CD4-positive, alpha-beta T cell treated with Interferon gamma for 1 hour (primary cell): Measurements from ENCODE around the gene ZNF396.
A peak's percentile ranks its signal among the peaks of the same experiment; 100 is the strongest.

Experiments
- DNase-seq: peaks from one replicate; pipeline ENCODE4 v3.0.0-alpha.2; 2020

Gene ZNF396

DNA sequence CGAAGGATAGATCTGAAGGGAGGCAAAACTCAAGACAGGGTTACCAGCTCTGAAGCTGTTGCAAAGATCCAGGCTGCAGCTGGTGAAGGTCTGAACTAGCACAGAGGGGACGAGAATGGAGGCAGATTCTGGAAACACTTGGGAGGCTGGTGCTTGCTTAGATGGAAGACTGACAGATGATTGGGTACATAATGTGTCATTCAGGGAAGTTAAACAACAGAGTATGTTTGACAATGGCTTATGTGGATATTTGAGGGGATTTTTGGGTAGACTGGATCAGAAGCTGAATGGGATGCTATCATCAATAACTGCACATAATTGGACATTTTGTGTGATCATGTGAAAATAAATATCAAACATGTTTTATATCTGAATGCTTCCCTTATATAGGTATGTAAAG lies 2.3 kb upstream of the ZNF396 start:
- no peak for DNase-seq

DNA sequence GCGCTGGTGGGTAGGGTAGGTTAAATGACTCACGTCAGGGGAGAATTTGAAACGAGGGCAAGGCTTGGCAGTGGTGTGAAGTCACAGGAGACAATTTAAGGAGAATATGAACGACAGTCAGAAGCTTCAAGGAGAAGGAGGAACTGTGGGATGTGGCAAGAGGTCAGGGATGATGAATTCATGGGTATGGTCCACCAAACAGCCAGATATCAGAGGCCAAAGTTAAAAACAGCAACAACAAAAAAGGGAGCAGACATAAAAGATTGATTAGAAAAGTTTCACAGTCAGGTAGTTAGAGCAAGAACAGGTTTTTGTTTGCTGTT lies 1.4 kb upstream of the ZNF396 start:
- DNase-seq: no peak

DNA sequence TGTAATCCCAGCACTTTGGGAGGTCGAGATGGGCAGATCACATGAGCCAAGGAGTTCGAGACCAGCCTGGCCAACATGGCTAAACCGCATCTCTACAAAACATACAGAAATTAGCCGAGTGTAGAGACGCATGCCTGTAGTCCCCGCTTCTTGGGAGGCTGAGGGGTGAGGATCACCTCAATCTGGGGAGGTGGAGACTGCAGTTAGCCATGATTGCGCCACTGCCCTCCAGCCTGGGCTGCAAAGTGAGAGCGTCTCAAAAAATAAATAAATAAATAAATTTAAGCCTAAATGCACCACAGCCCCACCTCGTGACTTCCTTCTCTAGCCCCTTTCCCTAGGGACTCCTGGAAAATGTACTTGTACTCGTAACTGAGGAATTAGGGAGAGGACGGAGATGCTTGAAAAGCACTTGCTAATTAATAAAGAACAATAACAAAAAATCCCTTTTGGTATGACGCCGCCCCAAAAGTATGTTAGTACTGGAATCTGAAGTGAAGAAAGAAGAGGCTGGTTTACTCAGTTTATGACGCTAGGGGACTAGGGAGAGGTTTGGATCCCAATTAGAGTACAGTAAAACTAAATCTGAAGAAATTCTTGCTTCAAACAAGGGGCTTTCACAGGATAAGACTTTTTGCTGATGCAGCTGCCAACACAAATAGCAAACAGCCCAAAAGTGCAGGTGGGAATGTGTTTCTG lies 887 bp upstream of the ZNF396 start:
- no peak for DNase-seq

DNA sequence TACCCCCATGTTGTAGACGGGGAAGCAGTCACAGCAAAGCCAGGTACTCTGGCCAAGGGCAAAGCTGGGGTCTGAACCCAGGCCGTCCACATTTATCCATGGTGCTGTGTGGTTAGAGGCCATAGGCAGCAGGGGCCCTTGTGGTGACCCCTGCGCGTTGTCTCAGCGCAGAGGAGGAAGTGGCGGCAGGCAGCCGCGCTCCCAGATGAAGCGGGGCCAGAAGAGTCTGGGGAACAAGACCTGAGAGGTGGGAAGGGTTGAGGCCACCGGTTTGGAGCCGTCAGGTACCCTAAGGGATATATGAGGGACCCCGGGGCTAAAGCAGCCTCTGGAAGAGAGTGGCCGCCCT lies 770 bp downstream of the ZNF396 start:
- peak; percentile 34 for DNase-seq

DNA sequence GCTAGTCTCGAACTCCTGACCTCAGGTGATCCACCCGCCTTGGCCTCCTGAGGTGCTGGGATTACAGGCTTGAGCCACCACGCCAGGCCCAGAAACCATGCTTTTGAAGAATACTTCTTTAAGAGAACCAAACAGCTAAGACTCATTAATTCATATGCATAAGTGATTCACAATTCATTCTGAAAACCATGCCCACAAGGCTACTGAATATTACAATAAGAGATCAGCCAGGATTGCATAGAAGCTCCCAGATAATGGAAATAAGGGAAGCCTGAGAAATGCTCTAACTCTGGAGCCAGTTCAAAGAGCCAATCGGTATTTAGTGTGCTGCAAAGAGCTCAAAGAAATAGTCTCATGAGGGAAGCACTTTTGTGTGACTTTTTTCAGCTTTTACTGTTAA lies 2.4 kb downstream of the ZNF396 start:
- DNase-seq: no peak

DNA sequence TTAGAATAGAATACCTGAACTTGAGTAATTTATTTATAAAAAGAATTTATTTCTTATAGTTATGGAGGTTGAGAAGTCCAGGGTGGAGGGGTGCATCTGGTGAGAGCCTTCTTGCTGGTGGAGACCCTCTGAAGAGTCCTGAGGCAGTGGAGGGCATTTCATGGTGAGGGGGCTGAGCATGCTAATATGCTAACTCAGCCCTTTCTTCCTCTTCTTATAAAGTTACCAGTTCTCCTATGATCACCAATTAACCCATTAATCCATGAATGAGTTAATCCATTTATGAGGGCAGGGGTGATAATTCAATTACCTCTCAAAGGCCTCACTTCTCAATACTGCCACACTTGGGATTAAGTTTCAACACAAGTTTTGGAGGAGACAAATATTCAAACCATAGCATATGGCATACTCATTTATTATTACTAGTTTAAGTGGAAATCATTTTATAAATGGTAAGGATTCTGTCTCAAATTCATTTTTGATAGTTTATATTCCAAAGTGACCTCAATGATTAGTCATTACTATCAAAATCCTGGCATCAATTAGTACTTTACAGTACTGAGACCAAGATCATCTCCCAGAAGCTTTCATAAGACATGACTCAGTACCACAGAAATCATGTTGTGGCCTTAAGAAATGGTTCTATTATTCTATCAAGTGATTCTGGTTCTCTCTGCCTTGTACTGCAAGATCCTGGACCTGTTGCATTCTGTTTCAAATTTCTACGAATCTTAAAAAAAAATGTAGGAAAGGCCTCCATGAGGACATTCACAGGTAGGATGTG lies 5.5 kb downstream of the ZNF396 start:
- no peak for DNase-seq

DNA sequence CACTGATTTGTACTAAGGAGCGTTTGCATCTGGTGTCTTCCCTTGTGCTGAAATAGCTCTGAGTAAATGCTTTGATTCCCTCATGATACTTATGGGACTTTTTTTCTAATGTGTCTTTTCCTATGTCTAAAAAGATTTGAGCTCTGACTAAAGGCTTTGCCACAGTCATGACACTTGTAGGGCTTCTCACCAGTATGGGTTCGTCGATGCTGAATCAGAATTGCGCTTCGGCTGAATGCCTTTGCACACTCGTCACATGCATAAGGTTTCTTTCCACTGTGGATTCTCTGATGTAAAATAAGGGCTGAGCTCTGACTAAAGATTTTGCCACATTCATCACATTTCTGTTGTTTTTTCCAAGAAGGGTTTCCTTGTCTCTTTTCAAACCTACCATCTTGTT lies 8.0 kb downstream of the ZNF396 start:
- DNase-seq: no peak

DNA sequence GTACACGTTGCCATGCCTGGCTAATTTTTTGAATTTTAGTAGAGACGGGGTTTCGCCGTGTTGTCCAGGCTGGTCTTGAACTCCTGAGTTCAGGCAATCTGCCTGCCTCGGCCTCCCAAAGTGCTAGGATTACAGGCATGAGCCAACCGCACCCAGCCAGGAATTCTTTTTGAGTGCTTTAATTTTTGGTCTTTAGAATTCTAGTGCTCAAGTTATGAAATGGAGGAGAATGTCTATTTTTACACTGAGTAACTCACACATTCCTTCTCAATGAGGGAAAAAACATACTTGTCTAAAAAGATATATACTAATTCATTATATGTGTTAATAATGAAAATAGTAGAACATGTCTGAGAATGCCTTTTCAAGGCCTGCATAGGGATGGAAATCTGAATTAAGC lies 8.5 kb downstream of the ZNF396 start:
- DNase-seq: no peak

DNA sequence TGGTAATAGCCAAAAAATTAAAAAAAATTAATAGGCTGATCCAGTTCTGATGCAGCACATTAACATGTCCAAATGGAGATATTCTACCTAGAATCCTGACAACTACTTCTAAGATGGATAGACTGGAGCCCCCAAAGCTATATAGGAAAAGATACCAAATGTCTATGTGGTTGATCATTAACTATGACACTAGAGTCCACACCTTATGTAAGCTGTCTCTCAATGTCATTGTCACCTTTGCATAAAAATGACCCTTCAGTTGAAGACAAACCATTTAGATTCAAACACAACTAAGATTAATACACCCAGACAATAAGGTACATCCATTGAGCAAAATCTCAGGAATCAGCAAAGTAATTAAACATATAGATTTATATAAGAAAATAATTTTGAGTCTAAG lies 14.6 kb downstream of the ZNF396 start:
- no peak for DNase-seq

DNA sequence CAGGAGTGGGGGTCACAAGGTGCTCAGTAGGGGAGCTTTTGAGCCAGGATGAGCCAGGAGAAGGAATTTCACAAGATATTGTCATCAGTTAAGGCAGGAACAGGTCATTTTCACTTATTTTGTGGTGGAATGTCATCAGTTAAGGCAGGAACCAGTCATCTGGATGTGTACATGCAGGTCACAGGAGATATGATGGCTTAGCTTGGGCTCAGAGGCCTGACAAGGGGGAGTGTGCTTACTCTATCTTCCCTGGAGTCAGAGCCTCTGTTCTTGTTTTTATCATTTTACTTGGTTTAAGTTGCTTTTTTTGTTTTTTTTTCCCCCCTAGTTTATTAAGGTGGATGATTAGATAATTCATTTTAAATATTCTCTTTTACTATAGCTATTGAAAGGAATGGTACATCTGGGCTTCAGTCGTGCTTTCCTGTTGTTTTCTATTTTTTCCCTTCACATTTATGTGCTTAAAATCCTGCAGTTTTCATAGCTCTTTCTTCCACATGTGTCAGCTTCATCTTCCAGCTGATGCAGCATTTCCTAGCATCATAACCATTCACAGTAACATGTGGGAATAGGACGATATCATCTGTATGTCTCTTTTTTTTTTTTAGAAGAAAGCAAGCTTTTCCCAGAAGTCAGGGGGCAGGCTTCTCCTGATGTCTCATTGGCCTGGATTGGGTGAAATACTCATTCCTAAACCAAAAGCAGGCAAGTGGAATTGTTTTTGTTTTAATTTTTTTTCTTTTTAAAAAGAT lies 15.4 kb downstream of the ZNF396 start:
- no peak for DNase-seq

DNA sequence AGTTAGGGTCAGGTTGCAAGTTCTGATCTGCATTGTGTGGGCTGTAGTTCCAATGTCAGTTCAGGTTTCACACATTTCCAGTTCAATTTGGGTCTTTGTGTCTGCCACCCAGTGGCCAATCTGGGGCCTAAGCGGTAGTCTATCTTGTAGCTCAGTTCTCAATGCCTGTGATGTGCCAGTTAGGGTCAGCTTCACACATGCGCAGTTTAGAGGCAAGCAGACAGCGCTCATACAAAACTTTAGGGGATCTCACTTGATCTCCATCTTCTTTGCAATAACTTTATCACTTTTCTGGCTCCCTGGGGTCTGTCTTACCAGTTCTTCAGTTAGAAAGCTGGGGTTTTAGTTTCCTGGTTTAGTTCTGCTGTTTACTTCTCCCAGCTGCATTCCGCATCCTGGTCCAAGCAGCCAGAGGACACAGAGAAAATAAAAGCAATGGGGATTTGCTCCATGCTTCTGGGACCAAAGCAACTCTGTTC lies 22.0 kb downstream of the ZNF396 start:
- peak; percentile 74 for DNase-seq

DNA sequence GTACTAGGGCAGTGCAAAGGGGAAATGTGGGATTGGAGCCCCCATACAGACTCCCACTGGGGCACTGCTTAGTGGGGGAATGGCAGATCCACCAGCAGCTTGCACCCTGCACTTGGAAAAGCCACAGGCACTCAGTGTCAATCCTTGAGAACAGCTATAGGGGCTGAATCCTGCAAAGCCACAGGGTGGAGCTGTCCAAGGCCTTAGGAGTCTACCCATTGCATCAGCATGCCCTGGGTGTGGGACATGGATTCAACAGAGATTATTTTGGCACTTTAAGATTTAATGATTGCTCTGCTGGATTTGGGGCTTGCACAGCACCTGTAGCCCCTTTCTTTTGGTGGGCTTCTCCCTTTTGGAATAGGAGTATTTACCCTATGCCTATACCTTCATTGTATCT lies 24.4 kb downstream of the ZNF396 start:
- DNase-seq: no peak

DNA sequence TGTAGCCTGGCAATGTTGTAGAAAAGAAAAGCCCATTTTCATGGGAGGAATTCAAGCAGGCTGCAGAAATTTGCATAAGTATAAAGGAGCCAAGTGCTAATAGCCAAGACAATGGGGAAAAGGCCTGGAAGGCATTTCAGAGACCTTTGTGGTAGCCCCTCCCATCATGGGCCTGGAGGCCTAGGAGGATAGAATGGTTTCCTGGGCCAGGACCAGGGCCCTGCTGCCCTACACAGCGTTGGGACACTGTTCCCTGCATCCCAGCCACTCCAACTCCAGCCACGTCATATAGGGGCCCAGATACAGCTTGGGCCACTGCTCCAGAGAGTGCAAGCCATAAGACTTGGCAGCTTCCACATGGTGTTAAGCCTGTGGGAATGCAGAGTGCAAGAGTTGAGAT lies 24.9 kb downstream of the ZNF396 start:
- DNase-seq: no peak

DNA sequence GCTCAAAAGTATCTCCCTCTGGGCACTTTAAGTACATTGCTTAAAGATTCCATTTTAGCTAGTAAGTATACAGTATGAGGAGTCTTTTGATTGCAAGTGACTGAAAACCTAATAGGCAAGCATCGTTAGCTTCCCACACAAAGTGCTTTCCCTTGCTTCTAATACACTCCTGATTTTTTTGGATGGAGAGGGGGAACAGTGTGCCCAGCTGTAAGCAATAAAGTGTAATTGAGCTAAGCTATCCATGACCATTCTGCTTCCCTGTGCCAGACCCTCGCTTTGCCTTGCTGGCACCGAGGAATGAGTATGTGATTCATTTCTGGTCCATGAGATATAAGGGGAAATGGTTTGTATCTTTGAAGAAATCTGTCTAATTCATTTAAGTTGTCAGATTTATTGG lies 29.1 kb downstream of the ZNF396 start:
- DNase-seq: no peak

DNA sequence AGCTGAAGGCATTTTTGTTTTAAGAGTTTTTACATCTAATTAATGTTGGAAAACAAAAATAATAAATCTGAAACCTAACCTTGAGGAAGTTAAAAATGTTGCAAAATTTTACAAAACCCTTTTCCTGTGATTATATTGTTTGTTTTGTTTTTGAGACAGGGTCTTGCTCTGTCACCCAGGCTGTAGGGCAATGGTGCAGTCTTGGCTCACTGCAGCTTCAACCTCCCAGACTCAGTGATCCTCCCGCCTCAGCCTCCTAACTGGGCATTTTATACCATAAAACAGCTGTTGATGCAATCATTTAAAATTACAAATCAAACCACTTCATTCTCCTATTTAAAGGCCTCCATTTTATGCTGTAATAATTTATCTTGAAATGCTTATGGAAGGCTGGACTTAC lies 31.2 kb downstream of the ZNF396 start:
- DNase-seq: no peak

DNA sequence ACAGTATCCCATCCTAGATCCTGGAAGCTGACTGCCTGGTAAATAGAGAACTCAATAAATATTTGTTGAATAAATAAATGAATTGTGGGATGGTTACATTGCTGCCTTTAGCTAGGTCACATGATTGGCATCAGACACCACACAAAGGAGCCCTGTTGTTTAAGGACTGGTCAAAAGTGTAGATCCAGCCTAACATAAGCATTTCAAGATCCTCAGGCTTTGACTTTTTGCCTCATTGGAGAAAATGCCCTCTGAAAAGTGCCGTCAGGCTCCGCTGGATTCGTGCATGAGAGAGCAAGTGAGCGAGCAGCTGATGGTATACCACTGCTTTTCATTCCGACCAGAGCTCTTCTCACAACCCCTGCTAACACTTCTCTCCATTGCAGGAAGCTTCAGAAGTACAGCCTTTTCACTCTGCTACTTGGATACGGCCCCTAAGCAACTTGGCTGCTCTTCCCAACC lies 31.6 kb downstream of the ZNF396 start:
- DNase-seq: peak; percentile 3

DNA sequence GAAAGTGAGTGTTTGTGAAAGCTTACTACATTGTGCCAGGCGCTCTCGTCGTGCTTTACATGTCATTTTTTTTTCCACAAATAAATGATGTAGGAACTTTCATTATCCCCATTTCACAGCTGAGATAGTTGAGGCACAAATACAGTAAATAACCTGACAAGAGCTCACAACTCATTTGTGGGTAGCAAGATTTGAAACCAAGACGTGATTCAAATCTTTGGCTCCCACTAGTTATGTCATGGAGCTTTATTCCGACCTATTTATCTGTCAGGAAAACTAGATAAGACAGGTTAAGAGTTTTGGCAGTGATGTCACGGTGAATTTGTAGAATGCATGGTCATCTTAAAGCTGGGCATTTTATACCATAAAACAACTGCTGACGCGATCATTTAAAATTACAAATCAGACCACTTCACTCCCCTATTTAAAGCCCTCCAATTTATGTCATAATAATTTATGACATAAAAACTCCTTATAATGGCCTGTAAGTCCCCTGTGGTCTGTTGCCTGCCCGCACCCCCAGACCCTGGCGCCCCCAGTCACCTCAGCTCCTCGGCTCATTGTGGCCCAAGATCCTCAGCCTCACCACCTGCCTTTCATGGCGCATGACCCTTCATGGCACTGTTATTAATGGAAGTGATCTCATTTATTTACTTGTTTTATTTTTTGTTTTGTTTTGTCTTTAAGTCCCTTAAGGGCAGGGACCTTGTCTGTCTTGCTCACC lies 32.2 kb downstream of the ZNF396 start:
- peak; percentile 2 for DNase-seq

DNA sequence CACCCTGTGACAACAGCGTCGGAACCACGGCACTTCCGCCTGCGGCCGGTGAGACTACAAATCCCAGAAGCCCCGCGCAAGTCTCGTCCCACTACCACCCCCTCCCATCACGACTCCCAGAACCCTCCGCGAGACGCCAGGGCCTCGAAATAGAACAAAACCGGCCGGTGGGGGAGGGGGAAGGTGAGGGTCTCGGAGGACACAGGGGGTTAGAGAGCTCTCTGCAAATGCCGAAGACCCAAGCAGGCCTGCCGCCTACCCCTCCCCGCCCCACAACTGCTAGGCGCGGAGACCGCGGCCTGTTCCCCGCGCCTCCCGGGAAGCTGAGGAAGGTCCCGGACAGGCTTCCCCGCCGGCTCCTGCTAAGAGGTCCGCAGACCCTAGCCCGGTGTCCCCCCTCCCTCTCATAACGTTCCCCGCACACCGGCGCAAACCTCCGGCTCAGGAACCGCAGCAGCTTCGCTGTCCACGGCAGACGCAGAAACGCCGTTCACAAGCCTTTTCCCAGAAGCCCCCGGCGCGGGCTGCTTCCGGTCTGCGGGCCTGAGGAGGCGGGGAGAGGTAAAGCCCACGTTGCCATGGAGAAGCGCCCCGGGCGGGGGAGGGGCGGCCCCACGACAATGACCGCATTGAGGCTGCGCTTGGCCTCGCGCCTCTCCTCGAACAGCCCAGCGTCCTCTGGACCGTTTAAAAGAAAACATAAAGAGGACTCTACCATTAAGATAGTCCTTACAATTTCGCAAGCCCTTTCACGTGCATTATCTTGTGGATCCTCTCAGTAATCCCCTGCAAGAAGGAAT lies 33.0 kb downstream of the ZNF396 start, which contains the start of gene ZNF24:
TSS of gene ZNF24 (minus strand) at position 485 of the 800 bp plus-strand sequence. CDS start 3,770 bp downstream, outside the sequence.
- DNase-seq: peak; percentile 94

DNA sequence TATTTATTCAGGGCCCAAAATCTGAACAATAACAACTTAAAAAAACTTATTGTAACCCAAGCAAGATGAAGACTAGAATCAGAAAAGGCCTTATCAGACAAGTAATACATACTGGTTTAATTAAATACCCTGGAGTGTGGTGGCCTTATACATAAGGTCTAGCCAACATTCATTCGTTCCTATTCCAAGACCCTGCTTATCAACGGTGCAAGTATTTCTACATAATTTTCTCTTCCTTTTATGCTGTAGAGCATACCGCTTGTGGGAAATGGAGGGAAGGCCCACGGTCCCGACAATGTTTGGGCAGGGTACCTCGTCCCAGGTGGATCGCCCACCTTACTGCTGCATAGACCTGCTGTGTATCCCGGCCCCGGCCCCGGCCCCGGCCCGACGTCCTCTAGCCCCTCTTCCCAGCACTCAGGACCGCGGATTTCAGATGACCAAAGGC lies 33.6 kb downstream of the ZNF396 start:
- DNase-seq: no peak

DNA sequence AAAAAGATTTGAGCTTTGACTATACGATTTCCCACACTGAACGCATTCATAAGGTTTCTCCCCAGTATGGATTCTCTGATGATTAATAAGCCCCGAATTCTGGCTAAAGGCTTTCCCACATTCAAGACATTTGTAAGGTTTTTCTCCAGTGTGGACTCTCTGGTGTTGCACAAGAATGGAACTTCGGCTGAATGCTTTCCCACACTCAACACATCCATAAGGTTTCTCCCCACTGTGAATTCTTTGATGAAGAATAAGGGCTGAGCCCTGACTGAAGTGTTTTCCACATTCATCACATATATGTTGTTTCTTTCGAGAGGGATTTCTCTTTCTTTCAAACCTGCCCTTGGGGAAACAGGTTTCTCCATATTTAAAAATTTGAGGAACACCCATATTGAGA lies 39.9 kb downstream of the ZNF396 start:
- DNase-seq: no peak

DNA sequence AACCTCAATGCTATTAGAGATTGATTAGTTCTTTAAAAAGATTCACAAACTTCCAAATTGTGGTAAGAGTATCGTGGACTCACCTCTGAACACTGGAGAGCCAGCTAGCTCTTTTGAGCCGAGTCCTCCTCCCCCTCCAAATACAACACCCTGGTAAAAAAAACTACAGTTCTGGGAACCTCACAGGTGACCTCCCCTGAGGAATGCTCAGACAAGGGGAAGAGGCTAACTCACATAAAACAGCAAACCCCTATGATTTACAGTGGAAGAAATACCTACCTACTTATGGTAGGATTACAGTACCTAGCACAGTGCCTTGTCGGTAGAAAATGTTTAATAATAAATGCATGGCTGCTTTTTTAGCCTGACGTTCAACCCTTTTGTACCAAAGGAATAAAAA lies 41.3 kb downstream of the ZNF396 start:
- DNase-seq: no peak

DNA sequence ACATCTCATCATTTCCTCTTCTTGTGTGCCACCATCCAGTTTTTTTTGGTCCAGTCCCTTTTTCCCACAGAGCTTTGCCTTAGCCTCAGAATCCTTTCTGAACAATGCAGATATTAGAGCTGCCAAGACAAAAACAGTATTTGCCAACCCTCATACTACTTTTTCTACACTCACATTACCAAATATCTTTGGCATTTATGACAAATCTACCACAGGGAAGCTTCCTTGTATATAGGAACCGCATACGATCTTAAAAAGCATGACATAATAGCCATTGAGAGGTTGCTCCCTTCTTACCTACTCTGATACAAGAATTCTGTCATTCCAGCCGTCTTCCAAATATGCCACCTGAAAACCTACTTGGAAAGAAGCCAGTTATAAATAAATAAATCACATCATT lies 42.3 kb downstream of the ZNF396 start:
- DNase-seq: no peak
